Right lung (tissue), 5 donors: ENCODE measurements around the gene KLHL5. TPM values are rescaled to one million over a fixed set of nuclear protein-coding genes. Genes with fewer than 3 reads are reported as not detected.
A peak's percentile ranks its signal among the peaks of the same experiment; 100 is the strongest.

Experiments used
- DNase-seq, 2 donors: peaks; one replicate each; pipeline ENCODE4 v3.0.0-alpha.2; 2013
- polyA plus RNA-seq, 5 donors: library from polyadenylated mRNA; unstranded; fragments of 120-200 nt; gene quantifications; one replicate each; pipeline versions ENCODE4 v1.2.1 to v1.2.3, GENCODE V29; 2013; ENCODE audit warnings: inconsistent platforms in 1 of 5, low replicate concordance in 1 of 5; ENCODE audit not compliant: insufficient read length in 5 of 5, insufficient read depth in 1 of 5

The KLHL5 gene
- polyA plus RNA-seq, 5 donors = 31.3 to 57.5 (median 44.5) TPM

- DNase-seq = peak; percentile 14 to 24
These were observed 18.8 kb upstream of the KLHL5 start for GRCh38 chr4:39043058-39043860.

DNA sequence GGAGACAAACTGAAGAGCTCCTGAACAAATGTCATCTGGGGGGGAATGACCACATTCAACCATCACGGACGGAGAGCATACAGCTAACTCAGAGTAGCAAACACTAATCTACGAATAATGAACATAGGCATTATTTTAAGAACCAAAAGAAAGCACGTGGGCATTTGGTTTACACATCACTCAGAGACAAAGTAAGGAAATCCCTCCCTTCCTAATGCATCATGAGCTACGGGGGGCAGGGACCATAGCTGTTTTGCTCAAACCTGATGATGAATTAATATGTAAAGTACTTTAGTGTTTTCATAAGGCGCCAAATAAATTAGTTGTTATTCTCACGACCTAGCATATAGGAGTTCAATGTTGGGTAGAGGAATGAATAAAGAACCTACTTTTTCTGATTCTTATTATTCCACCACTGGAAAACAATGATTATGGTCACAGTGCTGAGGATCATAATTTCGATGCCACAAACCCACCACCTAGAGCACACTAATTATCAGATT lies 18.1 kb upstream of the KLHL5 start:
- DNase-seq = peak; percentile 22 to 24

GRCh38 chr4:39044364-39044955 lies 17.6 kb upstream of the KLHL5 start:
- DNase-seq = peak; percentile 83 to 85

- DNase-seq = peak; percentile 23 to 31
These were observed 16.8 kb upstream of the KLHL5 start for GRCh38 chr4:39044956-39045826.

GRCh38 chr4:39045827-39046221 lies 16.2 kb upstream of the KLHL5 start:
- DNase-seq = no peak

GRCh38 chr4:39046249-39046648 lies 15.8 kb upstream of the KLHL5 start:
- no peak for DNase-seq

GRCh38 chr4:39047681-39048080 lies 14.4 kb upstream of the KLHL5 start:
- DNase-seq = no peak

DNA sequence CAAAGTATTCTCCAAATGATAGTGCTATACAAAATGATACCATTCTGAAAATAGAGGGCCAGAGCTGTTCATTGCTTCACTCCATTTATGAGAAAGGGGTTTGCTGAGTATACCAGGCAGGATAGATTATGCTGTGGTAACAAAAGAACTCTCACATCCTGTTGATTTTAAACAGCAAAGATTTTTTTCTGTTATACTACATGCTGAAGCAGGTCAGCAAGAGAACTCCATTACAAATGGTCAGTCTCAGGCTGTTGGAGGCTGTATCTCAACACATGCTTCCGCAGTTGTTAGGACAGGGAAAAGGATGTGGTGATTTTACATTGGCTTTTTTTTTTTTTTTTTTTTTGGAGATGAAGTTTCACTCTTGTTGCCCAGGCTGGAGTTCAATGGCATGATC lies 13.7 kb upstream of the KLHL5 start:
- DNase-seq = no peak

DNA sequence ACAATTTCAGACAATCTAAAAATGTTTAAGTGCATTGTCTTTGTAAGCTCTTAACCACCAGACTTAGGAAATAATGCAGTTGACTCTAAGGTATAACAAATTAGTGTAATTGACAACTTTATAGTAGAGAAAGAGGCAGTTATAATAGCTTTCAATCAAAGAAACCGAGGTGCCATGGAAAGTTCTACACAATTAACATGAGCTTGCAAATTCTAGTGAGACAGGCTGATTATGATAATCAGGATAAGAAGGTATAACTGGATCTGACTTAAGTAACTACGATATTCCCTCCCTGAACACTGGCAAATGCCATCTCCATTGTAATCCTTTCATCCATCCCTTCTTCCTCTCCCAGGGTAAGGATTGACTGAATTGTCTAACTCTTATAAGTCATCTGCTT lies 11.4 kb upstream of the KLHL5 start:
- no peak for DNase-seq

DNA sequence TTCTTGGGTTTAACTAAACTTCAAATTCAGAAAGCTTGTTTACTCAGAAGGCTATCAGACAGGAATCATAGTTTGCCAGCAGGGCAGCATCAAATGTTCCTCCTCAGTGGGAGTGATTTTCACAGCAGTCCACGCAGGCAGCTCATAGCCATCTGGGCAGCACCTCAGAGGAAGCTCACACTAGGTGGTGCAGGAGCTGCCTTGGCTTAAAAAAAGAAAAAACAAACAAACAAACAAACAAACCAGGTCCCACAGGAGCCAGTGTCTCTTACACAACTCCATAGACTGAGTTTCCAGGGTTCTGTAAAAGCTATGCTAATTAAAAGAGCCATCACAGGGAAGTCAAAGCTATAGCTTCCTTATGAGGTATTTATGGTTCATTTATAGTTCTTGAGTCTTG lies 10.5 kb upstream of the KLHL5 start:
- DNase-seq = no peak

- no peak for DNase-seq
These were observed 8.0 kb upstream of the KLHL5 start for GRCh38 chr4:39053983-39054382.

GRCh38 chr4:39054497-39054896 lies 7.5 kb upstream of the KLHL5 start:
- no peak for DNase-seq

- no peak for DNase-seq
These were observed 6.0 kb upstream of the KLHL5 start for GRCh38 chr4:39056023-39056422.

GRCh38 chr4:39061457-39061856 lies 575 bp upstream of the KLHL5 start:
- no peak for DNase-seq

DNA sequence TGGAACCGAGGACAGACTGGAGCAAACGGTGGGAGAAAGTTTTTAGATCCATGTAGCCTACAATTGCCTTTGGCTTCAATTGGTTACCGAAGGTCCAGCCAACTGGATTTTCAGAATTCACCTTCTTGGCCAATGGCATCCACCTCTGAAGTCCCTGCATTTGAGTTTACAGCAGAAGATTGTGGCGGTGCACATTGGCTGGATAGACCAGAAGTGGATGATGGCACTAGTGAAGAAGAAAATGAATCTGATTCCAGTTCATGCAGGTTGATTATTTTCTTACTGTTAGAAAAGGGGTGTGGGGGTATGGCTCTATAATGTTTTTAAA lies 702 bp downstream of the KLHL5 start:
- no peak for DNase-seq

- no peak for DNase-seq
These were observed 1.4 kb downstream of the KLHL5 start for GRCh38 chr4:39063430-39063829.

- DNase-seq = no peak
These were observed 4.3 kb downstream of the KLHL5 start for GRCh38 chr4:39066371-39066770.

GRCh38 chr4:39067031-39067430 lies 5.0 kb downstream of the KLHL5 start:
- no peak for DNase-seq

DNA sequence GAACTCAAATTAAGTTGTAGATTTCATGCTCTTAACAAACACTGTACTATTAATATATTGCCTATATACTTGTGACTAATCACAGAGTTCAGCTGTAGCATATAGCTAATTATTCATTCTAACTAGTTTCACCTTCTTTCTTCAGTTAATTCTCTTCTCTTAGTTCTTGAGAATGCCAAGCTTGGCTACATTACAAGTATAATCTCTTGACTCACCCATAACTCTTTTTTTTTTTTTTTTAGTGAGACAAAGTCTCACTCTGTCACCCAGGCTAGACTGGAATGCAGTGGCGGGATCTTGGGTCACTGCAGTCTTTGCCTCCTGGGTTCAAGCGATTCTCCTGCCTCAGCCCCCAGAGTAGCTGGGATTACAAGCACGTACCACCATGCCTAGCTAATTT lies 5.4 kb downstream of the KLHL5 start:
- DNase-seq = no peak

DNA sequence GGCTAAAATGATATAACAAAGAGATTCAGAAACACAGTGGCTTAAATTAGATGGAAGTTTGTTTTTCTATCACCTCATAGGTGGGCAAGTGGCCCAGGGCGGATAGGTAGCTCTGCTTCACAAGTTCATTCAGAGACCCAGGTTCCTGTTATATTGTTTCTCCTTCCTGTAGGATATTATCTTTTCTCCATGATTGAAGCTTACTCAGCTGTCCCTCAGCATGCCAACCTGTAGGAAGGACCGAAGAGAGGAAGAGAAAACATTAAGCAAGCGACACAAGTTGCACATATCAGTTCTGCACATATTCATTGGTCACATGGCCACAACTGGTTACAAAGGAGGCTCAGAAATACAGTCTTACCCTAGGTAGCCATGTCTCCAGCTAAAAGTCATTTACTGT lies 6.9 kb downstream of the KLHL5 start:
- no peak for DNase-seq

GRCh38 chr4:39078829-39079228 lies 16.8 kb downstream of the KLHL5 start:
- no peak for DNase-seq

DNA sequence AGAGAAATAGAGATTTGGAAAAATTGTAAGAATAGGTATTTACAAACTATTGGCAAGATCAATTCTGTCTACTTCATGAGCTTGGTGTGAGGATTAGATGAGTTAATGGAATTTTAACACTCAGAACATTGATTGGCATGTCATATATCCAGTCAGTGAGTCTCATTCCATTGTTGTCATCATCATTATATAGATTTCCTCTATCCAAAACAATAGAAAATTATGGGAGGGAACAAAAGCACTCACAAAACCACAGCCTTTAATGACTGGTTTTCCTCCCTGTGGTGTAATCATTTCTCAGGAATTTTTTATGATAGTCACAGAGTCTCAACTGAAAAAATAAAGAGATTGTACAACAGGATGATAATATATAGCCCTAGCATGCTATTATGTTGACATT lies 21.1 kb downstream of the KLHL5 start:
- DNase-seq = no peak

DNA sequence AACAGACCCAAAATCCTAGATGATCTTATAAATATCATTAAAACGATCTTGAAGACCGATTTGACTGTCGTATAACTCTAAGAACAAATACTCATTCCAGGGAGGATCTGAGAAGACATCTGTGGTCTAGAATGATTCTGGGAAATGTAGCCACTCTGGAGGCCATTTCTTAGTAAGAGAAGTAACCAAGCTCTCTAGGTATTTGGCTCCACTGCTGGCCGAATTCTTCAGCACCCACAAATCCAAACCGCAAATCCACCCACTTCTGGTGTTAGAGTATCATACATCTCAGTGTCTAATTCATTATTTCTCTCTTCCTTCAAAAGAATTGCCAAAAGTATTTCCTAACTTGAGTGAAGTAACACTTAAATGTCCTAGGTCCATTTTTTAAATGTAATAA lies 23.9 kb downstream of the KLHL5 start:
- no peak for DNase-seq
